ENCODE results near the gene LRSAM1.

LRSAM1 gene

GRCh38 chr9:127517620-127518019 lies 66.3 kb downstream of the LRSAM1 start:
- TF ChIP-seq, protein P1, sequence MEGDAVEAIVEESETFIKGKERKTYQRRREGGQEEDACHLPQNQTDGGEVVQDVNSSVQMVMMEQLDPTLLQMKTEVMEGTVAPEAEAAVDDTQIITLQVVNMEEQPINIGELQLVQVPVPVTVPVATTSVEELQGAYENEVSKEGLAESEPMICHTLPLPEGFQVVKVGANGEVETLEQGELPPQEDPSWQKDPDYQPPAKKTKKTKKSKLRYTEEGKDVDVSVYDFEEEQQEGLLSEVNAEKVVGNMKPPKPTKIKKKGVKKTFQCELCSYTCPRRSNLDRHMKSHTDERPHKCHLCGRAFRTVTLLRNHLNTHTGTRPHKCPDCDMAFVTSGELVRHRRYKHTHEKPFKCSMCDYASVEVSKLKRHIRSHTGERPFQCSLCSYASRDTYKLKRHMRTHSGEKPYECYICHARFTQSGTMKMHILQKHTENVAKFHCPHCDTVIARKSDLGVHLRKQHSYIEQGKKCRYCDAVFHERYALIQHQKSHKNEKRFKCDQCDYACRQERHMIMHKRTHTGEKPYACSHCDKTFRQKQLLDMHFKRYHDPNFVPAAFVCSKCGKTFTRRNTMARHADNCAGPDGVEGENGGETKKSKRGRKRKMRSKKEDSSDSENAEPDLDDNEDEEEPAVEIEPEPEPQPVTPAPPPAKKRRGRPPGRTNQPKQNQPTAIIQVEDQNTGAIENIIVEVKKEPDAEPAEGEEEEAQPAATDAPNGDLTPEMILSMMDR (conservative IDR thresholded peaks at IDR 0.05; ENCODE audit: low read depth, low read length), result no peak

DNA sequence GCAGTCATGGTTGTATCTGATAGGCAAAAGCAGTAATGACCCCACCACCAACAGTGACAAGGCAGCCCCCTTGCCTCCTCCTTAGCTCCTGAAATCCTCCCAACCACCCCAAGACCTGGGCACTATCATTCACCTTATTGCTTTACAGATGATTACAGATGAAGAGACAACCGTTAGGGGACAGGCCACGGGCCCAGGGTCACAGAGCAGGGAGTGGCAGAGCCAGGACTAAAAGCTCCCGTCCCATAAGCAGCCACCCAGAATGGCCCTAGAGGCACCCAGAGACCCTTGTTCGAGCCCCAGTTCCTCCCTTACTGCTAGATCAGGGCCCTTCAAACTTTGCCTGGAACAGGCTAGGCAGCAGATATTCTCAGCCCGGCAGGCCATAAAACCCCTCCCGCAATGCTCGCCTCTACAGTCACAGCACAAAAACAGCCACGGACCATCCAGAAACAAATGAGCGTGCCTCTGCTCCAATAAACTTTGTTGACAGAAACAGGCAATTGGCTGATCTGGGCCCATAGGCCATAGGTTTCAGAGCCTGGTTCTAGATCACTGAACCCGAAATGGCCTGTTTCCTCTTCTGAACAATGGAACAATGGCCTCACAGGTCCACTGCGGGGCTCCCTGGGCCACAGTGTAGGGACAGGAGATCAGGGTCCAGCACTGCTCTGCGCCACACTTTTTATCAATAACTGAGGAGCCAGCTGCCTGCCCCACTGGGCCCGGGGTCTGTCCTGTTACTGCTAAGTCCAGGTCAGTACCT lies 67.0 kb downstream of the LRSAM1 start:
- no peak for DNase-seq (ENCODE audit: low read depth)
- no peak overlapping the region for H3K4me3 ChIP-seq (ENCODE audit: low read length)
- TF ChIP-seq, protein P1 (conservative IDR thresholded peaks at IDR 0.05; ENCODE audit: low read depth, low read length), result no peak

More at GRCh38 chr9:127517620-127518019, 66.3 kb downstream of the LRSAM1 start:
- H3K4me3 ChIP-seq (ENCODE audit: low read length), result no peak overlapping the region
- no peak for DNase-seq (ENCODE audit: low read depth)

DNA sequence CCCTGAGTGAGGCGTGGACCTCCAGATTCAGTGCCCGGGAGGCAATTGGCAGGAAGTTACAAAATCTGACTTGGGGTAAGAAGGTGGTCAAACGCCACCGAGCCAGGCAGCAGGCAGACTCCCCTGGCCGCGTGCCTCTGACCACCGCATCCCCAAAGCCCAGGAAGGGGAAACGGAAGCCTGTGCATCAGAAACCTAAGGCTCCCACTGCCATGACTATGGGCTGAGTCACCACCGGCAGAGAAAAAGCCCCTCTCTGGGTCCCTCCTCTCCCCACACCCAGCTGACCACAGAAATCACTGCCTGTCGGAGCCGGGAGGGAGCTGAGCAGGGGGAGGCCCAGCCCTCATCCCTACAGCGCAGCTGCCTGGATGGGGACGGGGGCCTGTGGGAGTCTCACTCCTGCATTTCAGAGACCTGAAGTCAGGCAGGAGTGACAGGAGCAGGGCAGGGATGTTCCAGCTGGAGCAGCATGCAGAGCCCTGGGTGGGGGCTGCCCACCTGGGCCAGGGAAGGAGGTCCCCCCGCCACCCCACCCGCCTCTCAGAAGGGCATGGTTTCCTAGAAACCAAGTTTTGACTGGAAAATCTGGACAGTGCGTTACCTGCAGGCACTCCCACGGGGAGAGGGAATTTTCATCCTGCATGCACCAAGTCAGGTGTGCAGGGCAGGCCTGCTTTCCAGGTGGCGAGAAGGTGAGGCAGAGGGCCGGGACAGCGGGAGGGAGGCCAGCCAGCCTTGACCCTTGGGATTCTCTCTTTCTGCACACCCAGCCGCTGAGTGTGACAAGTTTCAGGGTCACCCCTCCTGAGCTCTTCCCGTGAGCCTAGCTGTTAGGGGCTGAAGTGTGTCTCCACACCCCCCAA lies 68.2 kb downstream of the LRSAM1 start:
- H3K4me3 ChIP-seq (ENCODE audit: low read length), result no peak overlapping the region
- DNase-seq (ENCODE audit: low read depth), result peak; percentile 87
- TF ChIP-seq, protein P1 (conservative IDR thresholded peaks at IDR 0.05; ENCODE audit: low read depth, low read length), result no peak

DNA sequence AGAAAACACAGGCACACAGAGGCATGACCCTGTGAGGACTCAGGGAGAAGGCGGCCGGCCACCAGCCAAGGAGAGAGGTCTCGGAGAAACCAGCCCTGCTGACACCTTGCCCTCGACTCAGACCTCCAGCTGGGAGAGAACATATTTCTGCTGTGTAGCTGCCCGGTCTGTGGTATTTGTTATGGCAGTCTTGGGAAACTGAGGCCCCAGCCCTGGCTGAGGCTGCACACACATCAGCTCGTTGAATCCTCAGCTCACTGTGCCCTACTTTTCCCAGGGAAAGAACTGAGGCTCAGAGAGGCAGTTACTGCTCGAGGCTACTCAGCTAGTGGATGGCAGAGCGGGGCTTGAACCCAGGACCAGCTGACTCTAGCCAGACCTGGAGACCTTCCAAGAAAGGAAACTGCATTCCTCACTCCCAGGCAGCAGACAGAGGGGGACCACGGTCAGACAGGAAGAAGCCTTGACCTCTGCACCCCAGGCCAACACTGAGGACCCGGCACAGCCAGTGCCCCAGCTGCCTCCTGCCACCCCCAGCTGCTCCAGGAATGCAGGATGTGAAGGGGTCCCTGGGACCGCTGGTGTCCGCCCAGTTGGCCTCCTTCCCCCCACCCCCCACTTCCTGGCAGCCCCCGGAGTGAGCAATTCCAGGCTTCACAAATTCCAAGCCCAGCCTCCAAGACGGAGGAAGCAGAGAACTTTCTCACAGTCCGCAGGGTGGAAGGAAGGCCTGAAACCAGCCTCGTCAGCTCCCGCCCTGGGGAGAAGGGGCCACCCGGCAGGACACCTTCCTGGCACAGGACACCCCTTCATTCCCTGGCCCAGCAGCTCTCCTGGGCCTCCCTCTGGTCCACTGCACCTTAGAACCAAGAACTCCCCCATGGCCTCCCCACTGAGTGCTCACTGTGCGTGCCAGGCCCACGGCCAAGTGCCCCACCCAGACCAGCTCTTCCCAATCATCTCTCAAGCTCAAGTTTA lies 69.9 kb downstream of the LRSAM1 start:
- TF ChIP-seq, protein P1 (conservative IDR thresholded peaks at IDR 0.05; ENCODE audit: low read depth, low read length), result no peak
- H3K4me3 ChIP-seq (ENCODE audit: low read length), result no peak overlapping the region
- peak; percentile 46 for DNase-seq (ENCODE audit: low read depth)

GRCh38 chr9:127521919-127522304 lies 70.6 kb downstream of the LRSAM1 start:
- TF ChIP-seq, protein P1 (conservative IDR thresholded peaks at IDR 0.05; ENCODE audit: low read depth, low read length), result no peak
- DNase-seq (ENCODE audit: low read depth), result no peak
- H3K4me3 ChIP-seq (ENCODE audit: low read length), result no peak overlapping the region

GRCh38 chr9:127522727-127523126 lies 71.4 kb downstream of the LRSAM1 start:
- H3K4me3 ChIP-seq (ENCODE audit: low read length), result no peak overlapping the region
- no peak for DNase-seq (ENCODE audit: low read depth)
- TF ChIP-seq, protein P1 (conservative IDR thresholded peaks at IDR 0.05; ENCODE audit: low read depth, low read length), result no peak

All from retinal pigment epithelial cell (primary cell).